HCT116 (cell line): ENCODE data around the gene CENPS.

ENCODE experiments used
- CTCF ChIP-seq, 3 experiments: fragments of 200-600 bp in 1 of 3; sonication (generic) in 1 of 3; IDR thresholded peaks in 2 of 3; conservative IDR thresholded peaks in 1 of 3; 2 replicates each; pipeline ENCODE4 v1.5.1; 2012 to 2017; ENCODE audit warnings: low read depth in 2 of 3, low read length in 2 of 3, antibody characterized with exemption in 1 of 3, borderline replicate concordance in 1 of 3, control low read depth in 1 of 3, mild to moderate bottlenecking in 1 of 3, mixed read lengths in 1 of 3, mixed run types in 1 of 3, moderate library complexity in 1 of 3; ENCODE audit not compliant: insufficient read depth in 1 of 3
- FOSL1 ChIP-seq: IDR thresholded peaks from 2 replicates; pipeline ENCODE4 v1.6.1; 2012; ENCODE audit warnings: low read depth
- YY1 ChIP-seq: IDR thresholded peaks from 2 replicates; pipeline ENCODE4 v1.6.1; 2011; ENCODE audit warnings: low read length, low read depth, moderate library complexity, mild to moderate bottlenecking; ENCODE audit not compliant: insufficient replicate concordance; ENCODE audit errors: extremely low read depth

- TF ChIP-seq YY1, result no peak
- no peak for TF ChIP-seq CTCF (IDR thresholded peaks at IDR 0.05 in 2 of 3, conservative IDR thresholded peaks at IDR 0.05 in 1 of 3; ENCODE audit: borderline replicate concordance in 1 of 3, insufficient read depth in 1 of 3, low read depth in 2 of 3, low read length in 2 of 3)
- no peak for TF ChIP-seq FOSL1
Measured at GRCh38 chr1:10489291-10490055, 59.2 kb downstream of the CENPS start.
